HG03442 (cell line): ENCODE data around the gene ZNF311.
"Not testable (repeated sequence)": the region's sequence is repeated elsewhere in the genome, so short reads cannot be mapped to it uniquely, and the experiment has no call there.

ENCODE experiments used
- ATAC-seq: cut with Tn5 transposase; IDR thresholded peaks from one replicate; pipeline ENCODE4 v1.9.1; 2021; ENCODE audit warnings: mild to moderate bottlenecking, moderate library complexity; ENCODE audit not compliant: unreplicated experiment

ZNF311 gene

GRCh38 chr6:28983838-28984237 lies 21.3 kb downstream of the ZNF311 start:
- ATAC-seq: no peak

- no peak for ATAC-seq
These were observed 22.4 kb downstream of the ZNF311 start for GRCh38 chr6:28982476-28983266.

GRCh38 chr6:28981833-28982475 lies 23.2 kb downstream of the ZNF311 start:
- no peak for ATAC-seq

GRCh38 chr6:28981431-28981832 lies 23.7 kb downstream of the ZNF311 start:
- no peak for ATAC-seq

GRCh38 chr6:28980852-28981430 lies 24.2 kb downstream of the ZNF311 start:
- ATAC-seq: peak; percentile 38

- ATAC-seq: no peak
These were observed 24.8 kb downstream of the ZNF311 start for GRCh38 chr6:28980137-28980851.

DNA sequence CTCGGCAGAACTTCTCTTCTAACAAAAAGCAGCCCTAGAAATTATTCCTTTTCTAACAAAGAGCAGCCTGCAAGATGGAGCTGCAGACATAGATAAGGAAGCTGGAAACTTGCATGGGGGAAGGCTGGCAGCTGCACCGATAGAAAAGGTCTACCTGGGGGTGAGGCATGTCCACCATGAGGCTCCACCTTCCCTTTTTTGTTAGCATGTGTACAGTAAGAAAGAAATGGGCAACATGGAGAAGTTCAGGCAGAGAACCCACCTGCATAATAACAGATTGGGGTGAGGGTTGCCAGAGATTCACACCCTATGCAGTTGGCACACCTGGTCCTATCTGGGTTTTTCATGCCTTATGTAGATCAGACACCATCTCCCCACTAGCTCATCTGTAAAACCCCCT lies 25.4 kb downstream of the ZNF311 start:
- ATAC-seq: no peak

GRCh38 chr6:28978959-28979561 lies 26.1 kb downstream of the ZNF311 start:
- no peak for ATAC-seq

DNA sequence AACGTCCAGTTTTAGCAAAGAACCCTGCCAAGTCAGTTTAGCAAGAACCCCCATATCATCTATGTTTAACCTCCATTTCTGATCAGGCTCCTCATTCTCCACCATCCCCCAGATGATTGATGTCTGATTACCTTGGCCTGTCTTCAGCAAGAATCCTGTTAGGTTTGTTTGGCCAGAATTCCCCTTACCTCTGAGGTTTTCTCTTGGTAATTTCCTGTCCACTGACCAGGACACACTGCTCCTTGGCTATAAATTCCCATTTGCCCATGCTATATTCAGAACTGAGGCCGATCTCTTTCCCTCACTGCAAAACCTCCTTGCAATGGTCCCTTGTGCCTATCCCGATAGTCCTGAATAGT lies 27.0 kb downstream of the ZNF311 start:
- no peak for ATAC-seq

- ATAC-seq: no peak
These were observed 27.6 kb downstream of the ZNF311 start for GRCh38 chr6:28977341-28978132.

DNA sequence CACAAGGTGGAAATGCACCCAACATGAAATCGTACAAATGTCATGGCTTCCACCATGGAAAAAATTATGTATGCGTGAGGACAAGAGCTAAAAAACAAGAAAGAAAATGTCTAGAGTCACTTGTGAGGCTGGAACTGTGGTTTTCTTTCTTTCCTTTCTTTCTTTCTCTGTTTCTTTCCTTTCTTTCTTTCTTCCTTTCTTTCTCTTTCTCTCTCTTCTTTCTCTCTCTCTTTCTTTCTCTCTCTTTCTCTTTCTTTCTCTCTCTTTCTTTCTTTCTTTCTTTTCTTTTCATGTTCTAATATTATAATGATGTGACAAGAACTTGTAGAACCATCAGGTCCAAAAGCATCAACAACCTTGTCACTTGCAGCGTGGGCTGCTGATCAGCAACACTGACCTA lies 28.4 kb downstream of the ZNF311 start:
- ATAC-seq: no peak

GRCh38 chr6:28974505-28974904 lies 30.6 kb downstream of the ZNF311 start:
- ATAC-seq: no peak

DNA sequence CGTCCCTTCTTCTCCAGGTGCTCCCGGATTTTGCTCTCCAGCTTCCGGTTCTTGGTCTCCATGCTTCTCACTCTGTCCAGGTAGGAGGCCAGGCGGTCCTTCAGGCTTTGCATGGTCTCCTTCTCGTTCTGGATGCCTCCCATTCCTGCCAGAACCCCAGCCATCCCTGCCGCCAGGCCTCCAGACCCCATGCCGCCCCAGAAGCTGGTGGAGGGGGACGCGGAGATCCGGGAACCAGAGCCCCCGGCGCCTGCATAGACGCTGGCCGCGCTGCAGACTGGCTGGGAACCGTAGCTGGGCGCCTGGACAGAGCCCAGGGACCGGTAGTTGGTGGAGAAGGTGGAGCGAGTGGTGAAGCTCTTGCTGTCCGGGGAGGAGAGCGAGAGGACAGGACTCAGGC lies 35.1 kb downstream of the ZNF311 start:
- not testable (repeated sequence) for ATAC-seq

- no peak for ATAC-seq
These were observed 36.0 kb downstream of the ZNF311 start for GRCh38 chr6:28969129-28969528.

- no peak for ATAC-seq
These were observed 36.6 kb downstream of the ZNF311 start for GRCh38 chr6:28968476-28968875.

DNA sequence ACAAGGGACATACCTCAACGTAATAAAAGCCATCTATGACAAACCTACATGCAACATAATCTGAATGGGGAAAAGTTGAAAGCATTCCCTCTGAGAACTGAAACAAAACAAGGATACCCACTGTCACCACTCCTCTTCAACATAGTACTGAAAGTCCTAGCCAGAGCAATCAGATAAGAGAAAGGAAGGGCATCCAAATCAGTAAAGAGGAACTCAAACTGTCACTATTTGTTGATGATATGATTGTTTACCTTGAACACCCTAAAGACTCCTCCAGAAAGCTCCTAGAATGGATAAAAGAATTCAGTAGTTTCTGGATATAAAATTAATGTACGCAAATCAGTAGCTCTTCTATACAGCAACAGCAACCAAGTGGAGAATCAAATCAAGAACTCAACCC lies 39.4 kb downstream of the ZNF311 start:
- ATAC-seq: no peak

- ATAC-seq: no peak
These were observed 44.1 kb downstream of the ZNF311 start for GRCh38 chr6:28960846-28961500.

DNA sequence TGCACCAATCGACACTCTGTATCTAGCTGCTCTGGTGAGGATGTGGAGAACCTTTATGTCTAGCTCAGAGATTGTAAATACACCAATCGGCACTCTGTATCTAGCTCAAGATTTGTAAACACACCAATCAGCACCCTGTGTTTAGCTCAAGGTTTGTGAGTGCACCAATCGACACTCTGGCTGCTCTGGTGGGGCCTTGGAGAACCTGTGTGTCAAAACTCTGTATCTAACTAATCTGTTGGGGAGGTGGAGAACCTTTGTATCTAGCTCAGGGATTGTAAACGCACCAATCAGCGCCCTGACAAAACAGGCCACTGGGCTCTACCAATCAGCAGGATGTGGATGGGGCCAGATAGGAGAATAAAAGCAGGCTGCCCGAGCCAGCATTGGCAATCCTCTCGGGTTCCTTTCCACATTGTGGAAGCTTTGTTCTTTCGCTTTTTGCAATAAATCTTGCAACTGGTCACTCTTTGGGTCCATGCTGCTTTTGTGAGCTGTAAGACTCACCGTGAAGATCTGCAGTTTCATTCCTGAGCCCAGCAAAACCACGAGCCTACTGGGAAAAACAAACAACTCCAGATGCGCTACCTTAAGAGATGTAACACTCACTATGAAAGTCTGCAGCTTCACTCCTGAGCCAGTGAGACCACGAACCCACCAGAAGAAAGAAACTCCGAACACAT lies 46.4 kb downstream of the ZNF311 start:
- ATAC-seq: not testable (repeated sequence)

GRCh38 chr6:28957795-28958314 lies 47.3 kb downstream of the ZNF311 start:
- not testable (repeated sequence) for ATAC-seq
